ENCODE data around the gene ACP5.
"Not testable (repeated sequence)": the region's sequence is repeated elsewhere in the genome, so short reads cannot be mapped to it uniquely, and the experiment has no call there.

DNA sequence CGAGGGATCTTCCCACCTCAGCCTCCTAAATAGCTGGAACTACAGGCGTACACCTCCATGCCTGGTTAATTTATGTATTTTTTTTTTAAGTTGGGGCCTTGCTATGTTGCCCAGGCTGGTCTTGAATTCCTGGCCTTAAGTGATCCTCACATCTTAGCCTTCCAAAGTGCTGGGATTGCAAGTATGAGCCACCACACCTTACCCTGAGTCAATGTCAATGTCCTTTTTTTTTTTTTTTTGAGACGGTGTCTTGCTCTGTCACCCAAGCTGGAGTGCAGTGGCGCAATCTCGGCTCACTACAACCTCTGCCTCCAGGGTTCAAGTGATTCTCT lies 11.8 kb downstream of the ACP5 start:
- TF ChIP-seq, protein P1, sequence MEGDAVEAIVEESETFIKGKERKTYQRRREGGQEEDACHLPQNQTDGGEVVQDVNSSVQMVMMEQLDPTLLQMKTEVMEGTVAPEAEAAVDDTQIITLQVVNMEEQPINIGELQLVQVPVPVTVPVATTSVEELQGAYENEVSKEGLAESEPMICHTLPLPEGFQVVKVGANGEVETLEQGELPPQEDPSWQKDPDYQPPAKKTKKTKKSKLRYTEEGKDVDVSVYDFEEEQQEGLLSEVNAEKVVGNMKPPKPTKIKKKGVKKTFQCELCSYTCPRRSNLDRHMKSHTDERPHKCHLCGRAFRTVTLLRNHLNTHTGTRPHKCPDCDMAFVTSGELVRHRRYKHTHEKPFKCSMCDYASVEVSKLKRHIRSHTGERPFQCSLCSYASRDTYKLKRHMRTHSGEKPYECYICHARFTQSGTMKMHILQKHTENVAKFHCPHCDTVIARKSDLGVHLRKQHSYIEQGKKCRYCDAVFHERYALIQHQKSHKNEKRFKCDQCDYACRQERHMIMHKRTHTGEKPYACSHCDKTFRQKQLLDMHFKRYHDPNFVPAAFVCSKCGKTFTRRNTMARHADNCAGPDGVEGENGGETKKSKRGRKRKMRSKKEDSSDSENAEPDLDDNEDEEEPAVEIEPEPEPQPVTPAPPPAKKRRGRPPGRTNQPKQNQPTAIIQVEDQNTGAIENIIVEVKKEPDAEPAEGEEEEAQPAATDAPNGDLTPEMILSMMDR (IDR thresholded peaks at IDR 0.05; ENCODE audit: insufficient read depth, low read length), result not testable (repeated sequence)
- TF ChIP-seq POLR2AphosphoS5 (IDR thresholded peaks at IDR 0.05; ENCODE audit: low read depth), result not testable (repeated sequence)

Data from HL-60 (cell line).